Mammary epithelial cell (primary cell): ENCODE data around the gene PTPRM.

Experiments
- CTCF ChIP-seq, 2 donors: IDR thresholded peaks in 1 of 2; conservative IDR thresholded peaks in 1 of 2; 2 replicates each; pipeline ENCODE4 v1.5.1; 2011 to 2012; ENCODE audit warnings: inconsistent platforms in 2 of 2, low read length in 2 of 2, mild to moderate bottlenecking in 2 of 2, control low read depth in 1 of 2, low read depth in 1 of 2; ENCODE audit not compliant: insufficient read depth in 1 of 2; ENCODE audit errors: extremely low read depth in 1 of 2
- EZH2 ChIP-seq: IDR thresholded peaks from 2 replicates; pipeline ENCODE4 v1.6.1; 2012; ENCODE audit warnings: low read length, inconsistent platforms, borderline replicate concordance

DNA sequence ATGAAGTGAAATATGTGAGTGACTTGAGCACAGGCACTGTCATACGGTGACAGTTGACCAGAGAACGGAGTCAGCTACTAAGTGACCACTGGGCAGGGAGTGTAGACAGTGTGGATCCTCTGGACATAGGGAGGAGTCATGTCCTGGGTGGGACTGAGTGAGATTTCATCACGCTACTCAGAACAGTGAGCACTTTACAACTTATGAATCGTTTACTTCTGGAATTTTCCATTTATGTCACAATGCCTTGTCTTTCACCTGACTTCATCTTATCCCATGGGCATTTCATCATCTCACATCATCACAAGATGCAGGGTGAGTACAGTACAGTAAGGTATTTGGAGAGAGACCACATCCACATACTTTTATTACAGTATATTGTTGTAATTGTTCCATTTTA is 29.0 kb downstream of the PTPRM start:
- TF ChIP-seq CTCF (conservative IDR thresholded peaks at IDR 0.05 in 1 of 2, IDR thresholded peaks at IDR 0.05 in 1 of 2; ENCODE audit: extremely low read depth in 1 of 2, insufficient read depth in 1 of 2, low read depth in 1 of 2, low read length in 2 of 2) = no peak
- no peak for TF ChIP-seq EZH2
